ENCODE measurements around the gene GPR35. TPM values are rescaled to one million over a fixed set of nuclear protein-coding genes. Genes with fewer than 3 reads are reported as not detected.
A peak's percentile ranks its signal among the peaks of the same experiment; 100 is the strongest.

Gene GPR35
- total RNA-seq, 6 donors from 2014 or later = 1.9 to 14.7 (median 4.6) TPM

- ATAC-seq (ENCODE audit: low FRiP score in 2 of 2) (no peak), DNase-seq (peak in 1 of 2 donors; percentile 40)
- Histone ChIP-seq H3K27me3 (no peaks in the 10 kb centered on the region), H3K27ac (no peak overlapping the region), H3K36me3 (peaks cover 0 to 51% (median 35%) of the 10 kb centered on the region in 4 donors), H3K4me3 (no peak overlapping the region), H3K9me3 (no peaks in the 10 kb centered on the region), H3K4me1 (peaks cover 27 to 34% (median 29%) of the 10 kb centered on the region in 4 donors)
- 88 to 94% methylated on average over 13 to 14 of the region's 14 CpGs for WGBS, 2 donors
- TF ChIP-seq EP300 (IDR thresholded peaks at IDR 0.05) = no peak
- TF ChIP-seq POLR2A (IDR thresholded peaks at IDR 0.05) = no peak
- no peak for TF ChIP-seq CTCF (IDR thresholded peaks at IDR 0.05)
Measured at GRCh38 chr2:240589375-240589774, 35.9 kb upstream of the GPR35 start.

- H3K9me3 ChIP-seq = no peaks in the 10 kb centered on the region
- 85 to 88% methylated on average over 9 to 15 of the region's 16 CpGs for WGBS, 2 donors
- peaks cover 0 to 51% (median 35%) of the 10 kb centered on the region in 4 donors for H3K36me3 ChIP-seq
- no peak overlapping the region for H3K27ac ChIP-seq
- TF ChIP-seq EP300 (IDR thresholded peaks at IDR 0.05) (no peak), CTCF (IDR thresholded peaks at IDR 0.05) (no peak), POLR2AphosphoS5 (IDR thresholded peaks at IDR 0.05) (no peak), POLR2A (IDR thresholded peaks at IDR 0.05) (no peak)
- no peak overlapping the region for H3K4me3 ChIP-seq
- peaks cover 22 to 28% (median 23%) of the 10 kb centered on the region in 4 donors for H3K4me1 ChIP-seq
- H3K27me3 ChIP-seq = no peaks in the 10 kb centered on the region
- ATAC-seq (ENCODE audit: low FRiP score in 2 of 2) = no peak
- DNase-seq = peak in 1 of 2 donors; percentile 60
Measured at GRCh38 chr2:240589850-240590525, 35.3 kb upstream of the GPR35 start.

- peaks cover 15 to 21% (median 16%) of the 10 kb centered on the region in 4 donors for H3K4me1 ChIP-seq
- no peak for ATAC-seq (ENCODE audit: low FRiP score in 2 of 2)
- WGBS, 2 donors = 96 to 97% methylated on average over 5 to 21 of the region's 21 CpGs
Measured at GRCh38 chr2:240590681-240591111, 34.6 kb upstream of the GPR35 start.

GRCh38 chr2:240591226-240591625 lies 34.1 kb upstream of the GPR35 start:
- no peak for TF ChIP-seq EP300 (IDR thresholded peaks at IDR 0.05)
- TF ChIP-seq POLR2A (IDR thresholded peaks at IDR 0.05) = no peak
- no peak for TF ChIP-seq POLR2AphosphoS5 (IDR thresholded peaks at IDR 0.05)
- no peak for TF ChIP-seq CTCF (IDR thresholded peaks at IDR 0.05)
- Histone ChIP-seq H3K27me3 (no peaks in the 10 kb centered on the region), H3K4me1 (peaks cover 15 to 20% (median 15%) of the 10 kb centered on the region in 4 donors), H3K36me3 (peaks cover 0 to 61% (median 46%) of the 10 kb centered on the region in 4 donors), H3K27ac (no peak overlapping the region), H3K9me3 (no peaks in the 10 kb centered on the region), H3K4me3 (no peak overlapping the region)
- ATAC-seq (ENCODE audit: low FRiP score in 2 of 2) (no peak), DNase-seq (no peak)
- 93 to 94% methylated on average over 4 to 6 of the region's 6 CpGs for WGBS, 2 donors

More at GRCh38 chr2:240590681-240591111, 34.6 kb upstream of the GPR35 start:
- Histone ChIP-seq H3K4me3 (no peak overlapping the region), H3K9me3 (no peaks in the 10 kb centered on the region), H3K27ac (no peak overlapping the region), H3K36me3 (peaks cover 0 to 57% (median 41%) of the 10 kb centered on the region in 4 donors), H3K27me3 (no peaks in the 10 kb centered on the region)
- DNase-seq = peak in 1 of 2 donors; percentile 78
- no peak for TF ChIP-seq POLR2AphosphoS5 (IDR thresholded peaks at IDR 0.05)
- TF ChIP-seq EP300 (IDR thresholded peaks at IDR 0.05) = no peak
- no peak for TF ChIP-seq CTCF (IDR thresholded peaks at IDR 0.05)
- no peak for TF ChIP-seq POLR2A (IDR thresholded peaks at IDR 0.05)

Data from upper lobe of left lung (tissue), 6 donors.